Measurements from ENCODE around the gene CDKN2B-AS1.

Gene CDKN2B-AS1

GRCh38 chr9:22120159-22120549 is 125.6 kb downstream of the CDKN2B-AS1 start:
- DNase-seq, result no peak

GRCh38 chr9:22120595-22120994 is 126.0 kb downstream of the CDKN2B-AS1 start:
- no peak for DNase-seq

GRCh38 chr9:22124263-22125011 is 129.8 kb downstream of the CDKN2B-AS1 start:
- no peak for DNase-seq

GRCh38 chr9:22129133-22129532 is 134.5 kb downstream of the CDKN2B-AS1 start:
- DNase-seq, result no peak

GRCh38 chr9:22129633-22130032 is 135.0 kb downstream of the CDKN2B-AS1 start:
- DNase-seq, result no peak

- DNase-seq, result no peak
These were observed 137.2 kb downstream of the CDKN2B-AS1 start for GRCh38 chr9:22131817-22132216.

- no peak for DNase-seq
These were observed 139.8 kb downstream of the CDKN2B-AS1 start for GRCh38 chr9:22134390-22134789.

- no peak for DNase-seq
These were observed 142.0 kb downstream of the CDKN2B-AS1 start for GRCh38 chr9:22136461-22137096.

- DNase-seq, result no peak
These were observed 144.5 kb downstream of the CDKN2B-AS1 start for GRCh38 chr9:22138956-22139660.

GRCh38 chr9:22141908-22142307 is 147.3 kb downstream of the CDKN2B-AS1 start:
- no peak for DNase-seq

- DNase-seq, result no peak
These were observed 148.1 kb downstream of the CDKN2B-AS1 start for GRCh38 chr9:22142671-22143070.

- no peak for DNase-seq
These were observed 149.4 kb downstream of the CDKN2B-AS1 start for GRCh38 chr9:22143799-22144625.

GRCh38 chr9:22146604-22147003 is 152.0 kb downstream of the CDKN2B-AS1 start:
- no peak for DNase-seq

GRCh38 chr9:22147813-22148527 is 153.4 kb downstream of the CDKN2B-AS1 start:
- DNase-seq, result peak in 1 of 5 donors; percentile 62

- no peak for DNase-seq
These were observed 153.9 kb downstream of the CDKN2B-AS1 start for GRCh38 chr9:22148528-22148875.

GRCh38 chr9:22148876-22149637 is 154.5 kb downstream of the CDKN2B-AS1 start:
- DNase-seq, result no peak

GRCh38 chr9:22154064-22154463 is 159.5 kb downstream of the CDKN2B-AS1 start:
- no peak for DNase-seq

GRCh38 chr9:22156586-22156985 is 162.0 kb downstream of the CDKN2B-AS1 start:
- no peak for DNase-seq

- DNase-seq, result no peak
These were observed 162.7 kb downstream of the CDKN2B-AS1 start for GRCh38 chr9:22157276-22157675.

- no peak for DNase-seq
These were observed 163.2 kb downstream of the CDKN2B-AS1 start for GRCh38 chr9:22157828-22158227.

GRCh38 chr9:22158271-22158670 is 163.7 kb downstream of the CDKN2B-AS1 start:
- DNase-seq, result no peak
